HG03103 (cell line): ENCODE measurements around the gene SLC22A23.

Experiments
- ATAC-seq: cut with Tn5 transposase; IDR thresholded peaks from one replicate; pipeline ENCODE4 v1.9.1; 2021; ENCODE audit warnings: low read depth; ENCODE audit not compliant: unreplicated experiment

SLC22A23 gene

GRCh38 chr6:3340894-3341293 is 116.0 kb downstream of the SLC22A23 start:
- ATAC-seq: no peak

- no peak for ATAC-seq
These were observed 116.5 kb downstream of the SLC22A23 start for GRCh38 chr6:3340358-3340802.

- no peak for ATAC-seq
These were observed 117.0 kb downstream of the SLC22A23 start for GRCh38 chr6:3339811-3340210.

GRCh38 chr6:3337521-3338350 is 119.1 kb downstream of the SLC22A23 start:
- no peak for ATAC-seq

- no peak for ATAC-seq
These were observed 119.9 kb downstream of the SLC22A23 start for GRCh38 chr6:3336859-3337515.

- no peak for ATAC-seq
These were observed 120.6 kb downstream of the SLC22A23 start for GRCh38 chr6:3336066-3336786.

- ATAC-seq: no peak
These were observed 121.7 kb downstream of the SLC22A23 start for GRCh38 chr6:3335169-3335568.

GRCh38 chr6:3334555-3334954 is 122.3 kb downstream of the SLC22A23 start:
- ATAC-seq: no peak

GRCh38 chr6:3333263-3333662 is 123.6 kb downstream of the SLC22A23 start:
- peak; percentile 83 for ATAC-seq

GRCh38 chr6:3331971-3332370 is 124.9 kb downstream of the SLC22A23 start:
- ATAC-seq: no peak

- no peak for ATAC-seq
These were observed 125.4 kb downstream of the SLC22A23 start for GRCh38 chr6:3331494-3331893.

GRCh38 chr6:3330199-3330598 is 126.7 kb downstream of the SLC22A23 start:
- ATAC-seq: no peak

- no peak for ATAC-seq
These were observed 127.3 kb downstream of the SLC22A23 start for GRCh38 chr6:3329393-3330051.

- ATAC-seq: no peak
These were observed 128.1 kb downstream of the SLC22A23 start for GRCh38 chr6:3328796-3329195.

- no peak for ATAC-seq
These were observed 128.7 kb downstream of the SLC22A23 start for GRCh38 chr6:3328145-3328544.

GRCh38 chr6:3327403-3327802 is 129.4 kb downstream of the SLC22A23 start:
- ATAC-seq: no peak

GRCh38 chr6:3326981-3327380 is 129.9 kb downstream of the SLC22A23 start:
- ATAC-seq: no peak

- no peak for ATAC-seq
These were observed 130.5 kb downstream of the SLC22A23 start for GRCh38 chr6:3326184-3326971.

- ATAC-seq: no peak
These were observed 131.6 kb downstream of the SLC22A23 start for GRCh38 chr6:3325210-3325609.
